Right lobe of liver (tissue), 6 donors: ENCODE results near the gene MYO5A. TPM values are rescaled to one million over a fixed set of nuclear protein-coding genes. Genes with fewer than 3 reads are reported as not detected.
"Not testable (repeated sequence)": the region's sequence is repeated elsewhere in the genome, so short reads cannot be mapped to it uniquely, and the experiment has no call there.

ENCODE experiments used
- ATAC-seq, 4 donors: fragments of 200-7000 bp; cut with Tn5 transposase; one replicate each; pipeline ENCODE4 v1.9.1; 2020; ENCODE audit warnings: mild to moderate bottlenecking in 4 of 4, moderate library complexity in 4 of 4
- DNase-seq, 3 donors: peaks; one replicate each; pipeline ENCODE4 v3.0.0-alpha.2; 2020
- H3K27ac ChIP-seq, 3 donors: fragments of 200-600 bp; one replicate each; pipeline ENCODE4 v1.8.0; 2022
- H3K27me3 ChIP-seq, 2 donors: fragments of 200-600 bp; one replicate each; pipeline ENCODE4 v1.8.0; 2022
- H3K36me3 ChIP-seq, 4 donors: fragments of 200-600 bp; sonication (generic) in 1 of 4; one replicate each; pipeline versions ENCODE4 v1.5.1 to v1.8.0; 2017 to 2022; ENCODE audit warnings: control low read depth in 1 of 4
- H3K4me1 ChIP-seq, 4 donors: fragments of 200-600 bp; sonication (generic) in 1 of 4; one replicate each; pipeline versions ENCODE4 v1.5.1 to v1.8.0; 2017 to 2022; ENCODE audit warnings: control low read depth in 1 of 4
- H3K4me3 ChIP-seq, 3 donors: fragments of 200-600 bp; one replicate each; pipeline ENCODE4 v1.8.0; 2022
- H3K9me3 ChIP-seq, 4 donors: fragments of 200-600 bp; sonication (generic) in 1 of 4; one replicate each; pipeline versions ENCODE4 v1.5.1 to v1.8.0; 2017 to 2022; ENCODE audit warnings: control low read depth in 1 of 4
- CTCF ChIP-seq, 4 donors: fragments of 200-600 bp in 3 of 4; fragments of 450-650 bp in 1 of 4; IDR thresholded peaks; one replicate each; pipeline versions ENCODE4 v1.5.1 to v1.8.0; 2016 to 2022; ENCODE audit warnings: antibody characterized with exemption in 4 of 4, mild to moderate bottlenecking in 2 of 4
- POLR2A ChIP-seq: fragments of 450-650 bp; IDR thresholded peaks from one replicate; pipeline ENCODE4 v1.6.1; 2017; ENCODE audit warnings: antibody characterized with exemption, mild to moderate bottlenecking
- WGBS: methylation state at CpG from one replicate; pipeline ENCODE4 v1.1.6; 2018; ENCODE audit warnings: low coverage, low lambda C conversion rate; ENCODE audit not compliant: insufficient coverage; ENCODE audit errors: missing lambda C conversion rate; 5-methylcytosine and 5-hydroxymethylcytosine counted together
- intact Hi-C, 2 donors: fragments of 100-400 bp; cut with DNase I; formaldehyde crosslinking; loops; one replicate each; pipeline versions ENCODE4 v1.11.2 to v1.14.1; 2022
- total RNA-seq, 6 experiments: library from RNA; depleted of rRNA in 2 of 6; stranded (reverse); fragments of >200 nt in 2 of 6; fragmentation: NEBNext Ultra II Directional in 3 of 6; extraction: Animal tissue kit (Norgen Biotek cat#: 25700) in 3 of 6; gene quantifications; one replicate each; pipeline versions ENCODE4 v1.1.0 to v1.2.4, GENCODE V29; 2016 to 2023
- donor health status: DM: no; HTN: yes; CAD: no.
- donor health status: DM: no; HTN: no; CAD: no.
- donor health status: DM: no; HTN: no; CAD: no.
- donor health status: DM: no; HTN: yes; CAD: no.
- donor health status: DM: no; HTN: yes; CAD: no.

MYO5A gene
- total RNA-seq, 6 experiments from 2014 or later, result 3.2 to 13.3 (median 5.0) TPM

GRCh38 chr15:52417957-52418356 lies 110.7 kb downstream of the MYO5A start:
- Histone ChIP-seq H3K27me3 (no peaks in the 10 kb centered on the region), H3K27ac (no peak overlapping the region), H3K36me3 (no peaks in the 10 kb centered on the region), H3K4me1 (no peaks in the 10 kb centered on the region), H3K4me3 (no peak overlapping the region), H3K9me3 (no peaks in the 10 kb centered on the region)
- no peak for TF ChIP-seq POLR2A
- TF ChIP-seq CTCF (IDR thresholded peaks at IDR 0.05), result no peak
- no peak for DNase-seq
- intact Hi-C loops, result no loop called here
- 84% methylated on average over 2 of the region's 2 CpGs for WGBS
- no peak for ATAC-seq

DNA sequence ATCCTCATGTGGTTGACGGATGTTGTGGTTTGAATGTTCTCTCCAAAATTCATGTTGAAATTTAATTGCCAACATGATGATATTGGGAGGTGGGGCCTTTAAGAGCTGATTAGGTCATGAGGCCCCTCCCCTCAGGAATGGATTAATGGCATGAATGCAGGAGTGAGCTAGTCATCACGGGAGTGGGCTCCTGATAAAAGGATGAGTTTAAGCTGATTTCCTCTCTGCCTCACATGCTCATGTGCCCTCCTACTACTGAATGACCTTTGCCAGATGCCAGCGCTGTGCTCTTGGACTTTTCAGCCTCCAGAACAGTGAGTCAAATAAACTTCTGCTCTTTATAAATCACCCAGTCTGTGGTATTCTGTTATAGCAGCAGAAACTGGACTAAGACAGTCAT lies 111.2 kb downstream of the MYO5A start:
- Histone ChIP-seq H3K27ac (no peak overlapping the region), H3K4me3 (no peak overlapping the region), H3K27me3 (no peaks in the 10 kb centered on the region), H3K9me3 (no peaks in the 10 kb centered on the region), H3K4me1 (no peaks in the 10 kb centered on the region), H3K36me3 (no peaks in the 10 kb centered on the region)
- TF ChIP-seq CTCF (IDR thresholded peaks at IDR 0.05) (no peak), POLR2A (no peak)
- DNase-seq (no peak), ATAC-seq (no peak)
- intact Hi-C loops, result no loop called here
- WGBS, result 62% methylated on average over 3 of the region's 3 CpGs

- ATAC-seq, H3K27me3 ChIP-seq, H3K4me3 ChIP-seq, DNase-seq, intact Hi-C loops, H3K36me3 ChIP-seq, H3K9me3 ChIP-seq, H3K27ac ChIP-seq, H3K4me1 ChIP-seq: not testable (repeated sequence)
- 82% methylated on average over 1 of the region's 1 CpG for WGBS
Observed at GRCh38 chr15:52416566-52416965, 112.1 kb downstream of the MYO5A start.

DNA sequence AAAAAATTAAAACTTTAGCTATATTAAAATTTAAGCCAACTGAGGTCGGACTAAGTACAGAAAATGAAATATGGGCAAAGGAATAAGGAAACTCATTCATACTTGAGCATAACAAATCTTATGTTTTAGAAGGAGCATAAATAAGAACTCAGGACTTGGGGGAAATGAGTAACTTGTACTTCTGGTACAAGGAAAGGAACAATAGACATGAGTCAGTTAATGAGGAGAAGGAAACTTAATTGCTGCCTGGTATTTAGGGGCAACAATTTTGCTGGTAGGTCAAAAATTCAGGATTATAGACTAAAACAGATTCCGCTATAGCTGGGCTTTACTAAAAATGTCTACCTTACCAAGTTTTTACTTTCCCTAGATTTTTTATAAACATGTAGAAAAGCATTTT lies 113.1 kb downstream of the MYO5A start:
- intact Hi-C loops, result no loop called here
- ATAC-seq (no peak), DNase-seq (no peak)
- Histone ChIP-seq H3K27me3 (no peaks in the 10 kb centered on the region), H3K4me3 (no peak overlapping the region), H3K9me3 (no peaks in the 10 kb centered on the region), H3K4me1 (no peaks in the 10 kb centered on the region), H3K36me3 (no peaks in the 10 kb centered on the region), H3K27ac (no peak overlapping the region)
- TF ChIP-seq CTCF (IDR thresholded peaks at IDR 0.05) (no peak), POLR2A (no peak)
- WGBS, result 58% methylated on average over 2 of the region's 2 CpGs

- Histone ChIP-seq H3K9me3 (no peaks in the 10 kb centered on the region), H3K27me3 (no peaks in the 10 kb centered on the region), H3K36me3 (no peaks in the 10 kb centered on the region), H3K4me1 (no peaks in the 10 kb centered on the region), H3K27ac (no peak overlapping the region), H3K4me3 (no peak overlapping the region)
- ATAC-seq (no peak), DNase-seq (no peak)
- intact Hi-C loops, result no loop called here
- 86% methylated on average over 6 of the region's 6 CpGs for WGBS
- no peak for TF ChIP-seq POLR2A
- no peak for TF ChIP-seq CTCF (IDR thresholded peaks at IDR 0.05)
Observed at GRCh38 chr15:52414936-52415335, 113.7 kb downstream of the MYO5A start.
